SU-DHL-6 (cell line): ENCODE measurements around the gene CDK5RAP2.

Source experiments
- CTCF ChIP-seq: fragments of 200-600 bp; sonication (generic); IDR thresholded peaks from one replicate; pipeline ENCODE4 v1.5.1; 2017; ENCODE audit warnings: antibody characterized with exemption, mild to moderate bottlenecking, low read length, moderate library complexity; ENCODE audit not compliant: insufficient read depth, poor library complexity, severe bottlenecking
- EZH2phosphoT487 ChIP-seq: fragments of 200-600 bp; sonication (generic), shearing (Covaris generic); conservative IDR thresholded peaks from 2 replicates; pipeline ENCODE4 v1.6.1; 2018; ENCODE audit warnings: mild to moderate bottlenecking, antibody characterized with exemption, low read length, moderate library complexity, mixed read lengths

- TF ChIP-seq CTCF (no peak), EZH2phosphoT487 (no peak)
Observed at GRCh38 chr9:120418315-120418714, 161.7 kb downstream of the CDK5RAP2 start.
